ENCODE data around the gene SFXN5.

The SFXN5 gene

DNA sequence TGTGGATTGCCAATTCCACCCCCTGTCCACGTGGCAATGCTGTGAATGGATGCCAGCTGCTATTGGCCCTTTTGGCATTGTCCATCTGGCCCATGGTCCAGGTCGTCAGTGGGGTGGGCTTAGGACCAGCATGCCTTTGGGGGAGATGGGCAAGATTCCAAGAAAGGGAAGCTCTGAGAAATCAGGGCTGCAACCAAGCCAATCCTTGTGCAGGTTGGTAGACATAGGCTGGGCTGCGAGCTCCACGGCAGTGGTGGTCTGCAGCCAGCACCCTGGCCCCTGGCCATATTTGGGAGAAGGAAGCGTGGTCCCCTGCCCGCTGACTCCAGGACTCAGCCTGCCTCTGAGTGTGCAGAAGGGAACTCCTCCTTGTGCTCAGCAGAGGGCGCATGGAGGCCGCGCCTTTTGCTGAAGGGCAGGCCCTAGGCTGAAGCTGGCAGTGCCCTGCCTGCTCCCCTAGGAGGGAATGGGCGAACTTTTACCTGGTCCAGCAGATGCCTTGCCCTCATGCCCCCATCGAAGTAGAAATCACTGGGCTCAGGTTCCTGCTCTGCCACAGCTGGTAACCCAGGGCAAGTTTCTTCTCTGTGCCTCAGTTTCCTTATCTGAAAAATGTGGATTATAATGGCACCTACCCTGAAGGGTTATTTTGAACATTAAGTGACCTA lies 178.9 kb downstream of the SFXN5 start:
- H3K9me3 ChIP-seq (ENCODE audit: control insufficient read depth in 5 of 5, low read length in 5 of 5), result no peaks in the 10 kb centered on the region
- H3K36me3 ChIP-seq (ENCODE audit: control insufficient read depth in 5 of 5, insufficient read depth in 5 of 5, low read length in 5 of 5), result peaks cover 0 to 29% (median 15%) of the 10 kb centered on the region in 5 donors
- H3K4me3 ChIP-seq (ENCODE audit: low read depth in 1 of 5, low read length in 5 of 5), result no peak overlapping the region
- H3K27ac ChIP-seq (ENCODE audit: low read depth, low read length), result no peak overlapping the region
- H3K27me3 ChIP-seq (ENCODE audit: control insufficient read depth in 5 of 5, insufficient read depth in 4 of 5, low read length in 5 of 5), result peaks cover 8 to 29% (median 17%) of the 10 kb centered on the region in 5 donors
- no peak overlapping the region for H3K9ac ChIP-seq (ENCODE audit: low read length in 5 of 5)
- peaks cover 5 to 48% (median 30%) of the 10 kb centered on the region in 5 donors for H3K4me1 ChIP-seq (ENCODE audit: control insufficient read depth in 5 of 5, insufficient read depth in 5 of 5, low read length in 5 of 5)
